Retinal pigment epithelial cell (primary cell): ENCODE data around the gene EIF2D.

Source experiments
- DNase-seq: peaks from one replicate; pipeline ENCODE4 v3.0.0-alpha.2; 2010; ENCODE audit warnings: low read depth
- H3K4me3 ChIP-seq: 2 replicates; pipeline ENCODE4 v1.5.1; 2011; ENCODE audit warnings: mild to moderate bottlenecking, low read length, control low read depth, moderate library complexity
- TF ChIP-seq, protein P1 (sequence below): conservative IDR thresholded peaks from 2 replicates; pipeline ENCODE4 v1.5.1; 2011; ENCODE audit warnings: low read depth, low read length, control low read depth, inconsistent platforms

The EIF2D gene

DNA sequence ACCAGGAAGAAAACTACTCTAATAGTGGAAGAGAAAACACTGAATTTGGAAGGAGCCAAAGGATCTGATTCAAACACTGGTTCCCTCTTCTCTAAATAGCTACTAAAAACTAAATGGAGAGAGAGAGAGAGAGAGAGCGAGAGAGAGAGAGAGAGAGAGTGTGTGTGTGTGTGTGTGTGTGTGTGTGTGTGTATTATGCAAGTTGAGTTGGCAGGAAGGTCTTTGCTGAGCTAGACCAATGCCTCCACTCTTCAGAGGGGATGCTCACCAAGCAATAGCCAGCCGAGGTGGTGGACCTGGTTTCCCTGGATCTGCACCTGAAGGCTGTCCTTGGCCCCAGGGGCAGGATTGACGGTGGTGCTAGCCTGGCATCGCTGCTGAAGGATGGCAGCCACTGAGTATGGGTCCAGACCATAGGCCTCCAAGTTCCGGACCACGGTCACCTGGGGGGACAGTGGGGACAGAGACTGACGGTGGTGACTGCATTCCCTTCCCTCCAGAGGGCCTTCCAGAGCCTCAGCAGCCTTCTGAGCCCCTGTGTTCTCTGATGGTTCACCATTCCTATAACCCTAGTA lies 18.8 kb downstream of the EIF2D start:
- no peak for DNase-seq
- no peak overlapping the region for H3K4me3 ChIP-seq
- TF ChIP-seq, protein P1, sequence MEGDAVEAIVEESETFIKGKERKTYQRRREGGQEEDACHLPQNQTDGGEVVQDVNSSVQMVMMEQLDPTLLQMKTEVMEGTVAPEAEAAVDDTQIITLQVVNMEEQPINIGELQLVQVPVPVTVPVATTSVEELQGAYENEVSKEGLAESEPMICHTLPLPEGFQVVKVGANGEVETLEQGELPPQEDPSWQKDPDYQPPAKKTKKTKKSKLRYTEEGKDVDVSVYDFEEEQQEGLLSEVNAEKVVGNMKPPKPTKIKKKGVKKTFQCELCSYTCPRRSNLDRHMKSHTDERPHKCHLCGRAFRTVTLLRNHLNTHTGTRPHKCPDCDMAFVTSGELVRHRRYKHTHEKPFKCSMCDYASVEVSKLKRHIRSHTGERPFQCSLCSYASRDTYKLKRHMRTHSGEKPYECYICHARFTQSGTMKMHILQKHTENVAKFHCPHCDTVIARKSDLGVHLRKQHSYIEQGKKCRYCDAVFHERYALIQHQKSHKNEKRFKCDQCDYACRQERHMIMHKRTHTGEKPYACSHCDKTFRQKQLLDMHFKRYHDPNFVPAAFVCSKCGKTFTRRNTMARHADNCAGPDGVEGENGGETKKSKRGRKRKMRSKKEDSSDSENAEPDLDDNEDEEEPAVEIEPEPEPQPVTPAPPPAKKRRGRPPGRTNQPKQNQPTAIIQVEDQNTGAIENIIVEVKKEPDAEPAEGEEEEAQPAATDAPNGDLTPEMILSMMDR: no peak

DNA sequence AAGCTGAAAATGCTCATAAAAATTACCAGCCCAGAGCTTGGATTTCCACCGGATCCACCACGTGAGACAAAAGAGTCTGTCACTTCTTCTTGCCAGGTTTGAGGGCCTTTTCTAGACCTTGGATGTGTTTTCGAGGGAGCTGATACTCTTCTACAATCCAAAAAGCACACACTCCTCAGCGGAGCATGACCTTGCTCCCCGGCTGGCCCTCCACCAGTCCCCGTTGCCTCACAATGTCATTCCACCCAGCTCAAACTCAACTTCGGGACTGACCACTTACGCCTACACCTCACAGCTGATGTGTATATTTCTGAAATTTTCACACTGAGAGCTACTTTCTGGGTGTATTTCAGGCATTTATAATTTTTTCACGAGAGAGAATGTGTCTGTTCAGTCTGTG lies 20.6 kb downstream of the EIF2D start:
- DNase-seq: no peak
- TF ChIP-seq, protein P1: no peak

DNA sequence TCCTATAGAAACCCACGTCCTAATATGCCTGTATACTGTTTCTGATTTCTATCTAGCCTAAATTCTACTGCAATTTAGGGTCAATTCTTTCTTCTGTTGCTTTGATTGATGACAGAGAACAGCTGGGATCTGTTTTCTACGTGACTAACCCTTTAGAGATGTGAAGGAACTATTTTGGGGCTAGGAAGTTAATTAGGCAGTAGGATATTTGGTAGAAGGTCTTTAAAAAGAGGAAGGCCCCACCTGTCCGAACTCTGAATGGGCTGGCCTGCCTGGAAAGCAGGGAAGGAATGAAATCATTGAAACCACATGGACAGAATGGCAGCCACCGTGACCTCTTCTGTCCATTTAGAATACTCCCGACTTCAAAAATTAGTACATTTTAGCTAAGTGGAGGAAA lies 21.0 kb downstream of the EIF2D start:
- TF ChIP-seq, protein P1: no peak
- DNase-seq: no peak
- H3K4me3 ChIP-seq: no peak overlapping the region

More for the DNA sequence above, 20.6 kb downstream of the EIF2D start:
- no peak overlapping the region for H3K4me3 ChIP-seq

DNA sequence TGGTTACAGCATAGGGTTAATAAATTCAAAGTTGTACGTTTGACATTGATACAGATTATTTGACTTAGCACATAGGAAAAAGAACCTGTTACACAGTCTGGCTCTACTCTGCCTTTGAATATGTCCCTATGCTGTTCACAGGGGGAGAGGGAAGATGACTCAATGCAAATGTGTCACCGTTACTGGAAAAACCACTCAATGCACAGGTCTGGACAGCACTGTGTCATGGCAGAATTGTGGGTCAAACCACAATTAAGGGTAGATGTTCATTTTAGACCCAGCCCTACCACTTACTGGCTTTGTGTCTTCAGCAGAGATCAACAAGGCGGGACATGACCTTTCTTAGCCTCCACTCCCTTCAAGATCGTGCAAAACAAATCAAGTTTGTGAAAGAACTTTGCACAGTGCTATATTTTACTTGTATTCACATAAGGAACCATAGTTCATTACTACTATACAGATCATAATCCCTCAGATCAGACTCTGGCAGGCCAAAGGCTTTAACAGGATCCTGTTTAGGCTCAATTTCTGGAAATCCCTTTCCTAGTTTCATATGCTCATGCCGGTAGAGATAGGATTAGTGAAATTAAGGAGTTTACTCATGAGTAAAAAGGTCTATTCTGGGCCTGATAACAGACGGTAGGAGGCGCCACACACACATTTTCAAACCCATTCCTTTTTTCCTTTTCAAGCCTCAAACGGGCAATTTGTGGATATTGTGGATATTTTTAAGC lies 22.1 kb downstream of the EIF2D start:
- no peak for DNase-seq
- TF ChIP-seq, protein P1: peak; percentile 53

DNA sequence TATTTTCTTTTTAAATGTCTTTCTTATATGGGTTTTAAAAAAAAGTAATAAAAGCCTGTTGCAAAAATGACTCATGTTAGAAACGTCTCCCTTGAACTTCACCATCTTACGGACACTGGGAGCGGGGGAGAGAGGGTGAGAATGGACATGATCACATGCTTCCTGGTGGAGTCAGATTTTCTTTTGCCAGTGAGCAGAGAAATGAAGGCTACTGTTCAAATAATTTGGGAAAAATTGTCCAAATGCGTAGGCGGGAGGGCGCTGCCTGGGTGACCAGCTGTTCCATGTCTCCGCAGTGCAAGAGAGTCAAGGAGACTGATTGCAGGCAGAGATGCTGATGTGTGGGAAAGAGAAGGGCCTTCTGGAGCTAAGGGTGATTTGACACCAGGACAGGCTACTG lies 23.1 kb downstream of the EIF2D start:
- no peak overlapping the region for H3K4me3 ChIP-seq
- TF ChIP-seq, protein P1: no peak
- DNase-seq: no peak

More for the DNA sequence above, 22.1 kb downstream of the EIF2D start:
- no peak overlapping the region for H3K4me3 ChIP-seq

DNA sequence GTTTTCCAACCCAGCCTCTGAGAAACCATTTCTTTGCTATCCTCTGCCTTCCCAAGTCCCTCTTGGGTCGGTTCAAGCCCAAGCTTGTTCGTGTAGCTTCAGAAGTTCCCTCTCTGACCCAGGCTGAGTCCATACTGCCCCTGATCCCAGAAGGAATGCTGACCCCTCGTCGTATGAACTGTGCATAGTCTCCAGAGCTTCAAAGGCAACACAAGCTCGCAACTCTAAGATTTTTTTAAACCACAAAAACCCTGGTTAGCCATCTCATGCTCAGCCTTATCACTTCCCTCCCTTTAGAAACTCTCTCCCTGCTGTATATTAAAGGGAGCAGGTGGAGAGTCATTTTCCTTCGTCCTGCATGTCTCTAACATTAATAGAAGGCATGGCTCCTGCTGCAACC lies 23.8 kb downstream of the EIF2D start:
- TF ChIP-seq, protein P1: no peak
- DNase-seq: no peak
- no peak overlapping the region for H3K4me3 ChIP-seq

DNA sequence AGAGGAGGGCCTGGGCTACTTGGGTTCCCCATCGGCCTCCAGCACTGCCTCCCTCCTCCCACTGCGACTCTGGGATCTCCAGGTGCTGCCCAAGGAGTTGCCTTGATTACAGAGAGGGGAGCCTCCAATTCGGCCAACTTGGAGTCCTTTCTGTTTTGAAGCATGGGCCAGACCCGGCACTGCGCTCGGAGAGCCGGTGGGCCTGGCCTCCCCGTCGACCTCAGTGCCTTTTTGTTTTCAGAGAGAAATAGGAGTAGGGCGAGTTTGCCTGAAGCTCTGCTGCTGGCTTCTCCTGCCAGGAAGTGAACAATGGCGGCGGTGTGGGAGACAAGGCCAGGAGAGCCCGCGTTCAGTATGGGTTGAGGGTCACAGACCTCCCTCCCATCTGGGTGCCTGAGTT lies 24.4 kb downstream of the EIF2D start:
- TF ChIP-seq, protein P1: no peak

More for the DNA sequence above, 24.4 kb downstream of the EIF2D start:
- no peak overlapping the region for H3K4me3 ChIP-seq
- no peak for DNase-seq
